Sigmoid colon (tissue), 3 donors: Measurements from ENCODE around the gene DERA.

Experiments
- POLR2A ChIP-seq, 2 donors: fragments of 450-650 bp; IDR thresholded peaks; one replicate each; pipeline ENCODE4 v1.6.1; 2016; ENCODE audit warnings: antibody characterized with exemption in 2 of 2, mild to moderate bottlenecking in 2 of 2, moderate library complexity in 2 of 2
- TF ChIP-seq, protein P1 (sequence below), 4 experiments: fragments of 450-650 bp in 3 of 4; fragments of 200-600 bp in 1 of 4; IDR thresholded peaks; one replicate each; pipeline ENCODE4 v1.5.1; 2016 to 2019; ENCODE audit warnings: antibody characterized with exemption in 4 of 4, mild to moderate bottlenecking in 3 of 4, moderate library complexity in 2 of 4

DNA sequence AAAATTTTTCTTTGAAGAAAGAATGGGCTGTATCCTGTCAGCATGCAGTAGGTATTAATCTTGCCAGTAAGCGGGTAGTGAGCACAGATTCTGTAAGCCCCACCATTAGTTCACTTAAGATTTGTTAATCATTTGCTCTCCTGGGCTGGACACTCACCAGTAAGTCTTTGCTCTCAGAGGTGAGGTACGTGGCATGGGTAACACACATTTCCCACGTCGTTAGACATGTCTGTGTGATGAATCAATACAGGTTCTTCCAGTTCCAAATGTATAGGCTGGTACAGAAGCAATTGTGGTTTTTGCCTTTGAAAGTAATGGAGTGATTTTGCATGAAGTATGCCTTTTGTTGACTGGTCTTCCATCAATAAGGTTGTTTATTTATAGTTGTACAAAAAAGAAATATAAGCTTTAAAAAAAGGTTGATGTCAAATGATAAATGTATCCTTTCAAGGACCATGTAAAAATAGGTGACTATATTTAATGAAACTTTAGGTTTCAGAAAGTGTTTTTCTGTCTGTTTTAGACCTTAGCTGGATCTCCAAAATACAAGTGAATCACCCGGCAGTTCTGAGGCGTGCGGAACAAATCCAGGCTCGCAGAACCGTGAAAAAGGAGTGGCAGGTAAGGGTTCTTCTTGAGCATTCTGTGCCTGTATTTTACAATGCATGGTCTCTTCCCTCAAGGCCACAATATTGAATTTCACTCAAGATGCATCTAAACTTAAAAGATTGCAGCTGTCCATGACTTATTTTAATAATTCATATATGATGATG lies 45.5 kb downstream of the DERA start:
- TF ChIP-seq, protein P1, sequence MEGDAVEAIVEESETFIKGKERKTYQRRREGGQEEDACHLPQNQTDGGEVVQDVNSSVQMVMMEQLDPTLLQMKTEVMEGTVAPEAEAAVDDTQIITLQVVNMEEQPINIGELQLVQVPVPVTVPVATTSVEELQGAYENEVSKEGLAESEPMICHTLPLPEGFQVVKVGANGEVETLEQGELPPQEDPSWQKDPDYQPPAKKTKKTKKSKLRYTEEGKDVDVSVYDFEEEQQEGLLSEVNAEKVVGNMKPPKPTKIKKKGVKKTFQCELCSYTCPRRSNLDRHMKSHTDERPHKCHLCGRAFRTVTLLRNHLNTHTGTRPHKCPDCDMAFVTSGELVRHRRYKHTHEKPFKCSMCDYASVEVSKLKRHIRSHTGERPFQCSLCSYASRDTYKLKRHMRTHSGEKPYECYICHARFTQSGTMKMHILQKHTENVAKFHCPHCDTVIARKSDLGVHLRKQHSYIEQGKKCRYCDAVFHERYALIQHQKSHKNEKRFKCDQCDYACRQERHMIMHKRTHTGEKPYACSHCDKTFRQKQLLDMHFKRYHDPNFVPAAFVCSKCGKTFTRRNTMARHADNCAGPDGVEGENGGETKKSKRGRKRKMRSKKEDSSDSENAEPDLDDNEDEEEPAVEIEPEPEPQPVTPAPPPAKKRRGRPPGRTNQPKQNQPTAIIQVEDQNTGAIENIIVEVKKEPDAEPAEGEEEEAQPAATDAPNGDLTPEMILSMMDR (IDR thresholded peaks at IDR 0.05): no peak
- no peak for TF ChIP-seq POLR2A (IDR thresholded peaks at IDR 0.05)
